Endodermal cell (in vitro differentiated cells): ENCODE data around the gene KCNK4. TPM values are rescaled to one million over a fixed set of nuclear protein-coding genes. Genes with fewer than 3 reads are reported as not detected.

Experiments
- DNase-seq: peaks from one replicate; pipeline ENCODE4 v3.0.0-alpha.2; 2017
- H3K27ac ChIP-seq: 2 replicates; pipeline ENCODE4 v1.5.1; 2013; ENCODE audit warnings: mild to moderate bottlenecking, low read depth, low read length, moderate library complexity
- H3K27me3 ChIP-seq: 2 replicates; pipeline ENCODE4 v1.6.1; 2013; ENCODE audit warnings: mild to moderate bottlenecking, low read length, moderate library complexity; ENCODE audit not compliant: insufficient read depth, control insufficient read depth, poor library complexity, severe bottlenecking
- H3K36me3 ChIP-seq: 2 replicates; pipeline ENCODE4 v1.7.0; 2013; ENCODE audit warnings: mild to moderate bottlenecking, low read length, moderate library complexity; ENCODE audit not compliant: control insufficient read depth, insufficient read depth
- H3K4me1 ChIP-seq: one replicate; pipeline ENCODE4 v1.7.0; 2013; ENCODE audit warnings: low read length; ENCODE audit not compliant: control insufficient read depth, insufficient read depth
- H3K4me3 ChIP-seq: 2 replicates; pipeline ENCODE4 v1.5.1; 2013; ENCODE audit warnings: mild to moderate bottlenecking, low read length, moderate library complexity
- H3K9ac ChIP-seq: 2 replicates; pipeline ENCODE4 v1.6.1; 2013; ENCODE audit warnings: mild to moderate bottlenecking, low read length, moderate library complexity; ENCODE audit not compliant: poor library complexity, severe bottlenecking; ENCODE audit errors: extremely low read depth
- H3K9me3 ChIP-seq: 2 replicates; pipeline ENCODE4 v1.6.1; 2013; ENCODE audit warnings: mild to moderate bottlenecking, low read length, moderate library complexity; ENCODE audit not compliant: control insufficient read depth
- H3K27ac Mint-ChIP-seq: 2 replicates; pipeline ENCODE4 v1.8.0; 2020; ENCODE audit warnings: mixed read lengths
- H3K27me3 Mint-ChIP-seq: 2 replicates; pipeline ENCODE4 v1.8.0; 2021; ENCODE audit warnings: mild to moderate bottlenecking, mixed read lengths; ENCODE audit not compliant: insufficient read depth
- H3K36me3 Mint-ChIP-seq: 2 replicates; pipeline ENCODE4 v1.8.0; 2020; ENCODE audit warnings: low read depth, mixed read lengths
- H3K4me1 Mint-ChIP-seq: 2 replicates; pipeline ENCODE4 v1.8.0; 2020; ENCODE audit warnings: mixed read lengths
- H3K4me3 Mint-ChIP-seq: 2 replicates; pipeline ENCODE4 v1.8.0; 2020; ENCODE audit warnings: mild to moderate bottlenecking, moderate library complexity, mixed read lengths
- H3K9me3 Mint-ChIP-seq: 2 replicates; pipeline ENCODE4 v1.8.0; 2020; ENCODE audit warnings: mild to moderate bottlenecking, mixed read lengths
- WGBS, 2 experiments: methylation state at CpG; one replicate each; pipeline versions ENCODE4 v1.1.5 to v1.1.7; 2013; ENCODE audit warnings: missing lambda C conversion rate in 2 of 2, mixed read lengths in 1 of 2; ENCODE audit not compliant: insufficient coverage in 1 of 2, insufficient read length in 1 of 2; 5-methylcytosine and 5-hydroxymethylcytosine counted together
- total RNA-seq, 2 donors: library from RNA; stranded (reverse); fragmentation: NEBNext Ultra II Directional in 1 of 2; extraction: Animal tissue kit (Norgen Biotek cat#: 25700) in 1 of 2; gene quantifications; 2 replicates in 1 of 2; 3 replicates in 1 of 2; pipeline ENCODE4 v1.2.1, GENCODE V29; 2021
- TF ChIP-seq, protein P1 (sequence below): fragments of 200-600 bp; sonication (generic); conservative IDR thresholded peaks from 2 replicates; pipeline ENCODE4 v1.5.0; 2021; ENCODE audit warnings: antibody characterized with exemption, mild to moderate bottlenecking

Gene KCNK4
- total RNA-seq, 2 donors from 2014 or later: not detected

DNA sequence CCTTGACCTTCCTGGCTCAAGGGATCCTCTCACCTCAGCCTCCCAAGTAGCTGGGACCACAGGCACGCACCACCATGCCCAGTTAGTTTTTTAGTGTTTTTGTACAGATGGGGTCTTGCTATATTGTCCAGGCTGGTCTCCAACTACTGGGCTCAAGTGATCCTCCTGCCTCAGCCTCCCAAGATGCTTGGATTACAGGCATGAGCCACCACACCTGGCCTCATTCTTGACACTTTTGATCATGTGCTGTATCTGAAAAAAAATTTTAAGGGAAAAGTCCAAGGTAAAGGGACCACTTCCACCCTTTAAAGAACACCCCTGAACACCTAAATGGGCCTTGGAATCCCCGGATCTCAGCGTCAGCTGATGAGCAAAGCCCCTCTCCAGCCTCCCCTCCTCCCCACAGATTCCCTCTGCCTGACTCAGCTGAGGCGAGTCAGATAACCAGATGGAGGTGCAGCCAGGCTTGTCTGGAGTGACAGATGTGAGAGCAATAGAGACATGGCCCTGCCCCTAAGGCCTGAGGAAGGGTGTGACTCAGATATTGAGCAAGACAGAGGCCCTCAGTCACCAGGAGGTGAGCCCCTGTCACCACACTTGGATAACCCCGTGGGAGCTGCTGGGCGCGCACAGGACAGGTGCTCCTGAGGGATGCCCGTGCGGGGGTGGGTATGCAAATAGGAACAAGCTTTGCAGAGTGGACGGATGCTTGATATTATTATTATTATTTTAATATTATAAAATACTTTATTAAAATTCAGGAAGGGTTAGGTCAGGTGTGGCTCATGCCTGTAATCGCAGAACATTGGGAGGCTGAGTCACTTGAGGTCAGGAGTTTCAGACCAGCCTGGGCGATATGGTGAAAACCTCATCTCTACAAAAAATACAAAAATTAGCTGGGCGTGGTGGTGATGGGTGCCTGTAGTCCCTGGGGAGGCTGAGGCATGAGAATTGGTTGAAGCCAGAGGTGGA lies 43.9 kb downstream of the KCNK4 start:
- no peak overlapping the region for H3K27ac Mint-ChIP-seq
- no peak overlapping the region for H3K27ac ChIP-seq
- WGBS, 2 experiments: 46 to 68% methylated on average over 7 to 10 of the region's 13 CpGs
- peak; percentile 89 for DNase-seq
- H3K9ac ChIP-seq: no peak overlapping the region
- H3K4me1 ChIP-seq: no peaks in the 10 kb centered on the region
- peaks cover 10% of the 10 kb centered on the region for H3K4me1 Mint-ChIP-seq
- H3K27me3 ChIP-seq: no peaks in the 10 kb centered on the region
- no peaks in the 10 kb centered on the region for H3K9me3 ChIP-seq
- no peak overlapping the region for H3K4me3 Mint-ChIP-seq
- no peak overlapping the region for H3K4me3 ChIP-seq
- H3K36me3 ChIP-seq: no peaks in the 10 kb centered on the region
- H3K36me3 Mint-ChIP-seq: no peaks in the 10 kb centered on the region
- TF ChIP-seq, protein P1, sequence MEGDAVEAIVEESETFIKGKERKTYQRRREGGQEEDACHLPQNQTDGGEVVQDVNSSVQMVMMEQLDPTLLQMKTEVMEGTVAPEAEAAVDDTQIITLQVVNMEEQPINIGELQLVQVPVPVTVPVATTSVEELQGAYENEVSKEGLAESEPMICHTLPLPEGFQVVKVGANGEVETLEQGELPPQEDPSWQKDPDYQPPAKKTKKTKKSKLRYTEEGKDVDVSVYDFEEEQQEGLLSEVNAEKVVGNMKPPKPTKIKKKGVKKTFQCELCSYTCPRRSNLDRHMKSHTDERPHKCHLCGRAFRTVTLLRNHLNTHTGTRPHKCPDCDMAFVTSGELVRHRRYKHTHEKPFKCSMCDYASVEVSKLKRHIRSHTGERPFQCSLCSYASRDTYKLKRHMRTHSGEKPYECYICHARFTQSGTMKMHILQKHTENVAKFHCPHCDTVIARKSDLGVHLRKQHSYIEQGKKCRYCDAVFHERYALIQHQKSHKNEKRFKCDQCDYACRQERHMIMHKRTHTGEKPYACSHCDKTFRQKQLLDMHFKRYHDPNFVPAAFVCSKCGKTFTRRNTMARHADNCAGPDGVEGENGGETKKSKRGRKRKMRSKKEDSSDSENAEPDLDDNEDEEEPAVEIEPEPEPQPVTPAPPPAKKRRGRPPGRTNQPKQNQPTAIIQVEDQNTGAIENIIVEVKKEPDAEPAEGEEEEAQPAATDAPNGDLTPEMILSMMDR: no peak
- no peaks in the 10 kb centered on the region for H3K9me3 Mint-ChIP-seq
- H3K27me3 Mint-ChIP-seq: peaks cover 10% of the 10 kb centered on the region

DNA sequence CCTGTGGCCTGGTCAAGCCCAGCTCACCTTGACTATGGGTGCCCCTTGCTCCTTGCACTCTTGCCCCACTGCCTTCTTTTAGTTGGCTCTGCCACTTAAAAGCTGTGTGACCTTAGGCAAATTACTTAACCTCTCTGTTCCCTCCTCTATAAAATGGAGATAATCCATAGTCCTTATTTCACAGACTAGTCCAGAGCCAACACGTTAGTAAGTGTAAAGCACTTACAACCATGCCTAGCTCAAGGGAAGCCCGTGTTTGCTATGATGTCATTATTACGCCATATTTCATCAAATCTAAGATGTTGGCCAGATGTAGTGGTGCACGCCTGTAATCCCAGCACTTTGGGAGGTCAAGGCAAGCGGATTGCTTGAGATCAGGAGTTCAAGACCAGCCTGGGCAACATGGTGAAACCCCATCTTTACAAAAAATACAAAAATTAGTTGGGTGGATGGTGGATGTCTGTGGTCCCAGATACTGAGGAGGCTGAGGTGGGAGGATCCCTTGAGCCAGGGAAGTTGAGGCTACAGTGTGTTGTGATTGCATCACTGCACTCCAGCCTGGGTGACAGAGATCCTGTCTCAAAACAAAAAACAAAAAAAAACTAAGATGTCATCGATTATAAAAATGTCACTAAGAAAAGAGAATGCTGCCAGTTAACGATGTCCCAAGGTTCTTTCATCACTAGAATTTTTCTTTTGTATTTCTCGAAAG lies 46.6 kb downstream of the KCNK4 start:
- Histone ChIP-seq H3K4me3 (no peak overlapping the region), H3K27ac (no peak overlapping the region), H3K9me3 (no peaks in the 10 kb centered on the region), H3K27me3 (no peaks in the 10 kb centered on the region), H3K4me1 (no peaks in the 10 kb centered on the region), H3K9ac (no peak overlapping the region), H3K36me3 (no peaks in the 10 kb centered on the region)
- Mint-ChIP-seq H3K36me3 (no peaks in the 10 kb centered on the region), H3K4me3 (no peak overlapping the region), H3K27me3 (peaks cover 13% of the 10 kb centered on the region), H3K9me3 (no peaks in the 10 kb centered on the region), H3K27ac (no peak overlapping the region), H3K4me1 (peaks cover 11% of the 10 kb centered on the region)
- TF ChIP-seq, protein P1: no peak
- DNase-seq: no peak
- WGBS, 2 experiments: 92 to 96% methylated on average over 7 of the region's 8 CpGs

DNA sequence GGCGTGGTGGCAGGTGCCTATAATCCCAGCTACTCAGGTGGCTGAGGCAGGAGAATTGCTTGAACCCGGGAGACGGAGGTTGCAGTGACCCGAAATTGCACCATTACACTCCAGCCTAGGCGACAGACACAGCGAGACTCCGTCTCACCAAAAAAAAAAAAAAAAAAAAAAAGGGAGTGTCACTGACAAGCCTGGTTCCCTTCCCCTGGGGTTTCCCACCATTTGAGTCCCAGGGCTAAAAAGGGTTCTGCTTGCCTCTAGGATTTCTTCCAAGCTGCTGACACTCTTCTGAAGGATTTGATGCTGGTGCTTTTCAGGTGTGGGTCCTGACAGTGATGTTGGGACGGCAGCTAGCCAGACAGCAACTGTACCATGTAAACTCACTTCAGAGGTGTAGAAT lies 47.6 kb downstream of the KCNK4 start:
- Mint-ChIP-seq H3K9me3 (no peaks in the 10 kb centered on the region), H3K4me3 (no peak overlapping the region), H3K36me3 (no peaks in the 10 kb centered on the region), H3K27me3 (peaks cover 13% of the 10 kb centered on the region), H3K4me1 (peaks cover 11% of the 10 kb centered on the region), H3K27ac (no peak overlapping the region)
- 89 to 91% methylated on average over 8 of the region's 8 CpGs for WGBS, 2 experiments
- Histone ChIP-seq H3K4me1 (no peaks in the 10 kb centered on the region), H3K9me3 (no peaks in the 10 kb centered on the region), H3K27me3 (no peaks in the 10 kb centered on the region), H3K27ac (no peak overlapping the region), H3K9ac (no peak overlapping the region), H3K4me3 (no peak overlapping the region), H3K36me3 (no peaks in the 10 kb centered on the region)
- no peak for DNase-seq
- TF ChIP-seq, protein P1: no peak
